ENCODE results near the gene SNX30.

- TF ChIP-seq CTCF (conservative IDR thresholded peaks at IDR 0.05) (no peak), EZH2 (IDR thresholded peaks at IDR 0.05; ENCODE audit: low read depth) (no peak)
Observed at GRCh38 chr9:112831969-112832368, 81.4 kb downstream of the SNX30 start.
